Spleen (tissue), 7 donors: ENCODE data around the gene PXMP4.

Source experiments
- CTCF ChIP-seq, 11 experiments: fragments of 200-600 bp in 7 of 11; fragments of 450-650 bp in 4 of 11; sonication (generic) in 4 of 11; IDR thresholded peaks in 8 of 11; conservative IDR thresholded peaks in 3 of 11; 1 replicate in 7 of 11; 2 replicates in 4 of 11; pipeline versions ENCODE4 v1.4.0 to v1.8.0; 2016 to 2021; ENCODE audit warnings: antibody characterized with exemption in 11 of 11, inconsistent platforms in 4 of 11, mild to moderate bottlenecking in 1 of 11
- POLR2A ChIP-seq, 3 donors: fragments of 450-650 bp; IDR thresholded peaks; one replicate each; pipeline ENCODE4 v1.5.1; 2017; ENCODE audit warnings: antibody characterized with exemption in 3 of 3, mild to moderate bottlenecking in 1 of 3
- donor health status: DM: no; HTN: no; CAD: no; lungs with moderate emphysema.
- donor health status: DM: no; HTN: no; CAD: no.
- donor health status: DM: no; HTN: no; CAD: no.

- TF ChIP-seq CTCF (IDR thresholded peaks at IDR 0.05 in 8 of 11, conservative IDR thresholded peaks at IDR 0.05 in 3 of 11): no peak
- TF ChIP-seq POLR2A (IDR thresholded peaks at IDR 0.05): no peak
Observed at GRCh38 chr20:33660035-33660684, 60.0 kb downstream of the PXMP4 start.
